ENCODE data around the gene INF2. TPM values are rescaled to one million over a fixed set of nuclear protein-coding genes. Genes with fewer than 3 reads are reported as not detected.

The INF2 gene
- total and polyA plus RNA-seq, 9 of the 15 experiments (the other 6 are each of a cell fraction or from before 2014, with no cell fraction given), result 0.56 to 31.3 (median 7.8) TPM

GRCh38 chr14:104723651-104724406 is 34.4 kb downstream of the INF2 start, which contains the start of gene ADSS1 (continued):
- TF ChIP-seq ARID4B (CRISPR knock-in tag; IDR thresholded peaks at IDR 0.05), result peak; percentile 16; the same call in 1 of the 2 replicates
- TF ChIP-seq XRCC5 (IDR thresholded peaks at IDR 0.05; ENCODE audit: low read depth, low read length), result no peak
- peak; percentile 34 for TF ChIP-seq SAP30 (IDR thresholded peaks at IDR 0.05; ENCODE audit: borderline replicate concordance, insufficient read depth, low read depth, low read length, poor library complexity, severe bottlenecking)
- TF ChIP-seq OTX1 (CRISPR knock-in tag; IDR thresholded peaks at IDR 0.05), result no peak
- peak; percentile 75 for TF ChIP-seq FIP1L1 (IDR thresholded peaks at IDR 0.05; ENCODE audit: low read depth, low read length, poor library complexity, severe bottlenecking)
- TF ChIP-seq NR2C2 (CRISPR knock-in tag; IDR thresholded peaks at IDR 0.05), result no peak
- peak; percentile 84 for TF ChIP-seq NR2C2 (tag; IDR thresholded peaks at IDR 0.05)
- TF ChIP-seq NELFE (IDR thresholded peaks at IDR 0.05; ENCODE audit: insufficient read depth, insufficient read length), result no peak
- no peak for TF ChIP-seq MGA (IDR thresholded peaks at IDR 0.05)

All from K562 (cell line).